ENCODE measurements around the gene GPC5. TPM values are rescaled to one million over a fixed set of nuclear protein-coding genes. Genes with fewer than 3 reads are reported as not detected.

Gene GPC5
- total RNA-seq, 1 donor from 2014 or later, result 0.99 TPM

GRCh38 chr13:92256211-92256610 is 857.8 kb downstream of the GPC5 start:
- Mint-ChIP-seq H3K27me3 (ENCODE audit: low read depth) (peaks cover 5% of the 10 kb centered on the region), H3K4me1 (ENCODE audit: low read depth) (no peaks in the 10 kb centered on the region), H3K36me3 (ENCODE audit: low read depth) (no peaks in the 10 kb centered on the region), H3K27ac (ENCODE audit: unreplicated experiment) (no peak overlapping the region), H3K4me3 (ENCODE audit: unreplicated experiment) (no peak overlapping the region), H3K9me3 (ENCODE audit: low read depth) (no peaks in the 10 kb centered on the region)
- DNase-seq (ENCODE audit: low spot score), result no peak
- no peak for TF ChIP-seq CTCF (IDR thresholded peaks at IDR 0.05)

- DNase-seq (ENCODE audit: low spot score), result no peak
- no peaks in the 10 kb centered on the region for H3K36me3 Mint-ChIP-seq (ENCODE audit: low read depth)
- no peaks in the 10 kb centered on the region for H3K4me1 Mint-ChIP-seq (ENCODE audit: low read depth)
- no peaks in the 10 kb centered on the region for H3K27me3 Mint-ChIP-seq (ENCODE audit: low read depth)
- no peak overlapping the region for H3K4me3 Mint-ChIP-seq (ENCODE audit: unreplicated experiment)
- no peaks in the 10 kb centered on the region for H3K9me3 Mint-ChIP-seq (ENCODE audit: low read depth)
- H3K27ac Mint-ChIP-seq (ENCODE audit: unreplicated experiment), result no peak overlapping the region
- no peak for TF ChIP-seq CTCF (IDR thresholded peaks at IDR 0.05)
Measured at GRCh38 chr13:92259046-92259445, 860.6 kb downstream of the GPC5 start.

GRCh38 chr13:92259523-92259922 is 861.1 kb downstream of the GPC5 start:
- no peak for DNase-seq (ENCODE audit: low spot score)
- no peak overlapping the region for H3K4me3 Mint-ChIP-seq (ENCODE audit: unreplicated experiment)
- no peak overlapping the region for H3K27ac Mint-ChIP-seq (ENCODE audit: unreplicated experiment)
- no peaks in the 10 kb centered on the region for H3K9me3 Mint-ChIP-seq (ENCODE audit: low read depth)
- no peaks in the 10 kb centered on the region for H3K27me3 Mint-ChIP-seq (ENCODE audit: low read depth)
- no peaks in the 10 kb centered on the region for H3K4me1 Mint-ChIP-seq (ENCODE audit: low read depth)
- H3K36me3 Mint-ChIP-seq (ENCODE audit: low read depth), result no peaks in the 10 kb centered on the region
- no peak for TF ChIP-seq CTCF (IDR thresholded peaks at IDR 0.05)

- TF ChIP-seq CTCF (IDR thresholded peaks at IDR 0.05), result no peak
- H3K36me3 Mint-ChIP-seq (ENCODE audit: low read depth), result no peaks in the 10 kb centered on the region
- H3K9me3 Mint-ChIP-seq (ENCODE audit: low read depth), result no peaks in the 10 kb centered on the region
- no peak overlapping the region for H3K27ac Mint-ChIP-seq (ENCODE audit: unreplicated experiment)
- DNase-seq (ENCODE audit: low spot score), result no peak
- no peaks in the 10 kb centered on the region for H3K27me3 Mint-ChIP-seq (ENCODE audit: low read depth)
- H3K4me3 Mint-ChIP-seq (ENCODE audit: unreplicated experiment), result no peak overlapping the region
- H3K4me1 Mint-ChIP-seq (ENCODE audit: low read depth), result no peaks in the 10 kb centered on the region
Measured at GRCh38 chr13:92260363-92260762, 861.9 kb downstream of the GPC5 start.

- no peak for DNase-seq (ENCODE audit: low spot score)
- H3K4me1 Mint-ChIP-seq (ENCODE audit: low read depth), result no peaks in the 10 kb centered on the region
- no peaks in the 10 kb centered on the region for H3K27me3 Mint-ChIP-seq (ENCODE audit: low read depth)
- no peak overlapping the region for H3K4me3 Mint-ChIP-seq (ENCODE audit: unreplicated experiment)
- H3K36me3 Mint-ChIP-seq (ENCODE audit: low read depth), result no peaks in the 10 kb centered on the region
- no peaks in the 10 kb centered on the region for H3K9me3 Mint-ChIP-seq (ENCODE audit: low read depth)
- no peak for TF ChIP-seq CTCF (IDR thresholded peaks at IDR 0.05)
- H3K27ac Mint-ChIP-seq (ENCODE audit: unreplicated experiment), result no peak overlapping the region
Measured at GRCh38 chr13:92262100-92262788, 863.8 kb downstream of the GPC5 start.

All from chondrocyte (in vitro differentiated cells).